ENCODE results near the gene RIN3.
A peak's percentile ranks its signal among the peaks of the same experiment; 100 is the strongest.

RIN3 gene

DNA sequence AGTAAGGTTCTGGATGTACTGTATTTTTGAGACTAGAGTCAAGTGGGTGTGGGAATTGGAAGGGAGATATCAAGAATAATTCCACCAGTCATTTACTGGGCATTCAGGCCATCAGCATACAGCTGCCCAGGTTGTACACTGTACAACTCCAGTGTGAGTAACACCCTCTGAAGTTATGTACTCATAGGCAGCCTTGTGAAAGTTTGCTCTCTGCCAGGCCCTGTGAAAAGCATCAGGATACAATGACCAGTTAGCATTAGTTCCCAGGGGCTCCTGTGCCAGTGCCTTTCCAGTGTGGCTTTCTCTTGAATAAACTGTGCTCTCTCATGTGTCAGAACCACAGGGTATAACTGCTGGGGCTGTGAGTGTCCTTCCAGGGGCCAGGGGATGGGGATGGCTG lies 145.1 kb downstream of the RIN3 start:
- peaks cover 0 to 17% of the 10 kb centered on the region in 2 donors for H3K4me1 ChIP-seq (ENCODE audit: control insufficient read depth in 1 of 2, insufficient read depth in 2 of 2, low read length in 2 of 2)
- H3K9me3 ChIP-seq (ENCODE audit: control insufficient read depth in 1 of 2, low read length in 2 of 2) = no peaks in the 10 kb centered on the region
- H3K27me3 ChIP-seq (ENCODE audit: low read depth, low read length) = no peaks in the 10 kb centered on the region
- H3K36me3 ChIP-seq (ENCODE audit: control insufficient read depth in 1 of 2, insufficient read depth in 2 of 2, low read length in 2 of 2) = peaks cover 14 to 25% of the 10 kb centered on the region in 2 donors
- no peak overlapping the region for H3K27ac ChIP-seq (ENCODE audit: low read length)
- H3K4me3 ChIP-seq (ENCODE audit: low read depth in 1 of 2, low read length in 2 of 2) = no peak overlapping the region

DNA sequence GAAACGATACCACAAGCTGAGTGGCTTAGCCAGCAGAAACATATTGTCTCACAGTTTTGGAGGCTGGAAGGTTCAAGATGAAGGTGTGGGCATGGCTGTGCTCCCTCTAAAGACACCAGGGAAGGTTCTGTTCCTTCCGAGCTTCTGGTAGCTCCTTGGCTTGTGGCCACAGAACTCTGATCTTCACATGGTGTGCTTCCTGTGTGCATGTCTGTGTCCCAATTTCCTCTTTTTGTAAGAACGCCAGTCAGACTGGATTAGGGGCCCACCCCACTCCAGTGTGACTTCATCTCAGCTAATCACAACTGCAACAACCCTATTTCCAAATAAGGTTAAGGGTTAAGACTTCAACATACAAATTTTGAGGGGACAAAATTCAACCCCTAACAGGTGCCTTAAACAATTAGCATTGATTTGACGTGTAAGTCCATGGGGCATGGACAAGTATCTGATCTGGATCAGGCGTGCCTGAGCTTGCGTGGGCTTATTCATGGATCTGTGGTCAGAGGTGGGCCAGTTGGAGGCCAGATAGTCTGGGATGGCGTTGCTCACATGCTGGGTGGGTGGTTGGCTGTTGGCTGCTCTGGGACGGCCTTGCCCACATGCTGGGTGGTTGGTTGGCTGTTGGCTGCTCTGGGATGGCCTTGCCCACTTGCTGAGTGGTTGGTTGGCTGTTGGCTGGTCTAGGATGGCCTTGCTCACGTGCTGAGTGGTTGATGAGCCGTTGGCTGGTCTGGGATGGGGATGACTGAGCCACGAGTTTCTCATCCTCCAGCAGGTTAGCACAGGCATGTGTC lies 146.4 kb downstream of the RIN3 start:
- Histone ChIP-seq H3K27ac (ENCODE audit: low read length) (peak overlapping the region; percentile 55), H3K27me3 (ENCODE audit: low read depth, low read length) (no peaks in the 10 kb centered on the region), H3K4me3 (ENCODE audit: low read depth in 1 of 2, low read length in 2 of 2) (no peak overlapping the region), H3K36me3 (ENCODE audit: control insufficient read depth in 1 of 2, insufficient read depth in 2 of 2, low read length in 2 of 2) (peaks cover 14 to 25% of the 10 kb centered on the region in 2 donors), H3K9me3 (ENCODE audit: control insufficient read depth in 1 of 2, low read length in 2 of 2) (no peaks in the 10 kb centered on the region), H3K4me1 (ENCODE audit: control insufficient read depth in 1 of 2, insufficient read depth in 2 of 2, low read length in 2 of 2) (peaks cover 0 to 17% of the 10 kb centered on the region in 2 donors)

GRCh38 chr14:92660571-92660970 lies 147.0 kb downstream of the RIN3 start:
- peaks cover 0 to 17% of the 10 kb centered on the region in 2 donors for H3K4me1 ChIP-seq (ENCODE audit: control insufficient read depth in 1 of 2, insufficient read depth in 2 of 2, low read length in 2 of 2)
- peaks cover 14 to 25% of the 10 kb centered on the region in 2 donors for H3K36me3 ChIP-seq (ENCODE audit: control insufficient read depth in 1 of 2, insufficient read depth in 2 of 2, low read length in 2 of 2)
- no peaks in the 10 kb centered on the region for H3K27me3 ChIP-seq (ENCODE audit: low read depth, low read length)
- H3K9me3 ChIP-seq (ENCODE audit: control insufficient read depth in 1 of 2, low read length in 2 of 2) = no peaks in the 10 kb centered on the region
- no peak overlapping the region for H3K4me3 ChIP-seq (ENCODE audit: low read depth in 1 of 2, low read length in 2 of 2)
- H3K27ac ChIP-seq (ENCODE audit: low read length) = peak overlapping the region; percentile 55

DNA sequence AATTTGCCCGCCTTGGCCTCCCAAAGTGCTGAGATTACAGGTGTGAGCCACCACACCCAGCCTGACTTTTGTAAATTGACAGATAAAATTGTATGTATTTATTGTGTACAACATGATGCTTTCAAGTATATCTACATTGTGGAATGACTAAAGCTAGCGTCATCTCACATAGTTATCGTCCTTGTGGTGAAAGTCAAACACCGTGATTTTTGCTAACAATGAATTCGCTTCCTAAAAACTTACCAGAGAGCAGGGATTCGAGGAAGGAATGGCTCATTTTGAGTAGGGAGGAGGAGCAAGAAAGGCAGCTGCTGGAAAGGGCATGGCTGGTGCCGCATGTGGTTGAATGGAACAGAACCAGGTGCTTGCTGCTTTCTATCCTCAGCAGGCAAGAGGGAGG lies 149.5 kb downstream of the RIN3 start:
- Histone ChIP-seq H3K9me3 (ENCODE audit: control insufficient read depth in 1 of 2, low read length in 2 of 2) (no peaks in the 10 kb centered on the region), H3K4me1 (ENCODE audit: control insufficient read depth in 1 of 2, insufficient read depth in 2 of 2, low read length in 2 of 2) (peaks cover 0 to 13% of the 10 kb centered on the region in 2 donors), H3K36me3 (ENCODE audit: control insufficient read depth in 1 of 2, insufficient read depth in 2 of 2, low read length in 2 of 2) (peaks cover 17 to 31% of the 10 kb centered on the region in 2 donors), H3K4me3 (ENCODE audit: low read depth in 1 of 2, low read length in 2 of 2) (no peak overlapping the region), H3K27me3 (ENCODE audit: low read depth, low read length) (no peaks in the 10 kb centered on the region), H3K27ac (ENCODE audit: low read length) (no peak overlapping the region)

GRCh38 chr14:92665661-92666110 lies 152.1 kb downstream of the RIN3 start:
- H3K27me3 ChIP-seq (ENCODE audit: low read depth, low read length) = no peaks in the 10 kb centered on the region
- H3K27ac ChIP-seq (ENCODE audit: low read length) = no peak overlapping the region
- no peak overlapping the region for H3K4me3 ChIP-seq (ENCODE audit: low read depth in 1 of 2, low read length in 2 of 2)
- no peaks in the 10 kb centered on the region for H3K9me3 ChIP-seq (ENCODE audit: control insufficient read depth in 1 of 2, low read length in 2 of 2)
- peaks cover 11 to 19% of the 10 kb centered on the region in 2 donors for H3K36me3 ChIP-seq (ENCODE audit: control insufficient read depth in 1 of 2, insufficient read depth in 2 of 2, low read length in 2 of 2)
- peaks cover 0 to 7% of the 10 kb centered on the region in 2 donors for H3K4me1 ChIP-seq (ENCODE audit: control insufficient read depth in 1 of 2, insufficient read depth in 2 of 2, low read length in 2 of 2)

GRCh38 chr14:92666251-92666650 lies 152.7 kb downstream of the RIN3 start:
- Histone ChIP-seq H3K9me3 (ENCODE audit: control insufficient read depth in 1 of 2, low read length in 2 of 2) (no peaks in the 10 kb centered on the region), H3K4me3 (ENCODE audit: low read depth in 1 of 2, low read length in 2 of 2) (no peak overlapping the region), H3K27ac (ENCODE audit: low read length) (no peak overlapping the region), H3K36me3 (ENCODE audit: control insufficient read depth in 1 of 2, insufficient read depth in 2 of 2, low read length in 2 of 2) (peaks cover 6 to 15% of the 10 kb centered on the region in 2 donors), H3K4me1 (ENCODE audit: control insufficient read depth in 1 of 2, insufficient read depth in 2 of 2, low read length in 2 of 2) (peaks cover 0 to 7% of the 10 kb centered on the region in 2 donors), H3K27me3 (ENCODE audit: low read depth, low read length) (no peaks in the 10 kb centered on the region)

DNA sequence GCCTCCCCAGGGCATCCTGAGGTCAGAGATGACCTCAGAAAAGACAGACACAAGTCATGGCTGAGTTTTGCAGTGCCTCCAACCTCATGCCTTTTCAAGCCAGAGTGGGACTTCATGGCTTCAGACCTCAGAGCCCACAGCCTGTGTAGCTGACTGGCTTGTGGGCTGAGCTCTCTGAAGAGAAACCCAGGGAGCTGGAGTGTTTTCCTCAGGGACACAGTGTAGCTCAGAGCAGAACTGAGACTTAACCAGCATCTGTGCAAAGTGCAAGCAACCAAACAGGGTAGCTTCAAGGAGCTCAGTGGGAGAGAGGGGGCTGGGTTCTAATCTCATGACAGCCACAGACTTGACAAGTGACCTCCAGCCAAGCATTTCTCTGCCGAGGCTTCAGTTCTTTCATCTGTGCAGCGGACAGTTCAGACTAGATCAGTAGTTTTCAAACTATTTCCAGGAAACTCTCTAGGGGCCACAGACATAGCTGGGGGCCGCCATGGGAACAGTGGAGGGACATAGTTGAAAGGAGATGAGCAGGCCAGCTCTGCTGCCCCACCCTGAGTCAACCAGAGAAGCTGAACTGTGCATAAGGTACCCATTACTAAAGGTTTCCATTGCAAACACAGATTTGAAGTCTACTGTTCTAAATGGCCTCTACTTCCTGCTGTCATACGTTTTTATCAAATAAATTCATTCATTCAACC lies 154.8 kb downstream of the RIN3 start:
- Histone ChIP-seq H3K27me3 (ENCODE audit: low read depth, low read length) (no peaks in the 10 kb centered on the region), H3K36me3 (ENCODE audit: control insufficient read depth in 1 of 2, insufficient read depth in 2 of 2, low read length in 2 of 2) (peaks cover 6% of the 10 kb centered on the region in 2 donors), H3K27ac (ENCODE audit: low read length) (no peak overlapping the region), H3K9me3 (ENCODE audit: control insufficient read depth in 1 of 2, low read length in 2 of 2) (no peaks in the 10 kb centered on the region), H3K4me1 (ENCODE audit: control insufficient read depth in 1 of 2, insufficient read depth in 2 of 2, low read length in 2 of 2) (peaks cover 0 to 7% of the 10 kb centered on the region in 2 donors), H3K4me3 (ENCODE audit: low read depth in 1 of 2, low read length in 2 of 2) (no peak overlapping the region)

- Histone ChIP-seq H3K27me3 (ENCODE audit: low read depth, low read length) (no peaks in the 10 kb centered on the region), H3K27ac (ENCODE audit: low read length) (no peak overlapping the region), H3K4me1 (ENCODE audit: control insufficient read depth in 1 of 2, insufficient read depth in 2 of 2, low read length in 2 of 2) (peaks cover 0 to 7% of the 10 kb centered on the region in 2 donors)
Measured at GRCh38 chr14:92670160-92670559, 156.6 kb downstream of the RIN3 start.

DNA sequence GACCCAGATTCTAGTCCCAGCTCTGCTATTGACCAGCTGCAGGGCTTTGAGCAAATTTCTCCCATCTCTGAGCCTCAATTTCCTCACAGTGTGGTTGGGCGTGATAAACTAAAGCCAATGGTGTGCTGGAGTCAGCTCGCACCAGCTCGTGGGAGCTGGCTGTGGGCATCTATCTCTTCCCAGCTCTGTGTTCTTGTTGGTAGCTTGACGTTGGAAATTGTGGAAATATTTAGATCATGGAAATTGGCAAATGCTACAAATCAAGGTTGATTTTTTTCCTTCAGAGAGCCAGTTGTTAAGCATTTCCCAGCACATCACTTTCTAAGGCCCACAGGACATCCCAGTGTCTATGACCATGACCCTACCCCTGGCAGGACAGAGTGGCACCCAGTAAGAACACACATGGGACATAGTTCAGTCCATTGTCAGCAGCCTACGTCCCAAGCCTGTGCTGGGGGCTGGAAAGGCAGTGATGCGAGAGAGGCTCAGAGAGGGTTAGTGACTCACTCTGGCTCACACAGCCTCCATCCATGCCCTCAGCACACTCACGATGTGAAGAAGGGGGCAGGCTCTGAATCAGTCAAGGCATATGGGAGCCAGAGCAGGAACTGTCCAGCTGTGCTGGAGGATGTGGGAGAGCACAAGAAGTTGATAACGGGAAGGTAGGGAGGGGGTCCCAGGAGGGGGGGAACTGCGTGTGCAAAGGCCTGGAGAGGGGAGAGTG lies 157.2 kb downstream of the RIN3 start:
- Histone ChIP-seq H3K4me1 (ENCODE audit: control insufficient read depth in 1 of 2, insufficient read depth in 2 of 2, low read length in 2 of 2) (peaks cover 0 to 7% of the 10 kb centered on the region in 2 donors), H3K36me3 (ENCODE audit: control insufficient read depth in 1 of 2, insufficient read depth in 2 of 2, low read length in 2 of 2) (peaks cover 6% of the 10 kb centered on the region in 2 donors), H3K4me3 (ENCODE audit: low read depth in 1 of 2, low read length in 2 of 2) (no peak overlapping the region), H3K9me3 (ENCODE audit: control insufficient read depth in 1 of 2, low read length in 2 of 2) (no peaks in the 10 kb centered on the region), H3K27ac (ENCODE audit: low read length) (no peak overlapping the region), H3K27me3 (ENCODE audit: low read depth, low read length) (no peaks in the 10 kb centered on the region)

More at GRCh38 chr14:92670160-92670559, 156.6 kb downstream of the RIN3 start:
- no peak overlapping the region for H3K4me3 ChIP-seq (ENCODE audit: low read depth in 1 of 2, low read length in 2 of 2)
- H3K9me3 ChIP-seq (ENCODE audit: control insufficient read depth in 1 of 2, low read length in 2 of 2) = no peaks in the 10 kb centered on the region
- H3K36me3 ChIP-seq (ENCODE audit: control insufficient read depth in 1 of 2, insufficient read depth in 2 of 2, low read length in 2 of 2) = peaks cover 6% of the 10 kb centered on the region in 2 donors

- H3K9me3 ChIP-seq (ENCODE audit: control insufficient read depth in 1 of 2, low read length in 2 of 2) = no peaks in the 10 kb centered on the region
- peaks cover 0 to 7% of the 10 kb centered on the region in 2 donors for H3K4me1 ChIP-seq (ENCODE audit: control insufficient read depth in 1 of 2, insufficient read depth in 2 of 2, low read length in 2 of 2)
- H3K27ac ChIP-seq (ENCODE audit: low read length) = no peak overlapping the region
- no peaks in the 10 kb centered on the region for H3K27me3 ChIP-seq (ENCODE audit: low read depth, low read length)
- peaks cover 8 to 18% of the 10 kb centered on the region in 2 donors for H3K36me3 ChIP-seq (ENCODE audit: control insufficient read depth in 1 of 2, insufficient read depth in 2 of 2, low read length in 2 of 2)
- H3K4me3 ChIP-seq (ENCODE audit: low read depth in 1 of 2, low read length in 2 of 2) = no peak overlapping the region
Measured at GRCh38 chr14:92673601-92674150, 160.1 kb downstream of the RIN3 start.

GRCh38 chr14:92675421-92675820 lies 161.8 kb downstream of the RIN3 start:
- no peaks in the 10 kb centered on the region for H3K27me3 ChIP-seq (ENCODE audit: low read depth, low read length)
- H3K27ac ChIP-seq (ENCODE audit: low read length) = no peak overlapping the region
- H3K9me3 ChIP-seq (ENCODE audit: control insufficient read depth in 1 of 2, low read length in 2 of 2) = no peaks in the 10 kb centered on the region
- H3K4me1 ChIP-seq (ENCODE audit: control insufficient read depth in 1 of 2, insufficient read depth in 2 of 2, low read length in 2 of 2) = peaks cover 0 to 3% of the 10 kb centered on the region in 2 donors
- peaks cover 12 to 33% of the 10 kb centered on the region in 2 donors for H3K36me3 ChIP-seq (ENCODE audit: control insufficient read depth in 1 of 2, insufficient read depth in 2 of 2, low read length in 2 of 2)
- no peak overlapping the region for H3K4me3 ChIP-seq (ENCODE audit: low read depth in 1 of 2, low read length in 2 of 2)

Data from muscle layer of duodenum (tissue), 2 donors.